HL-60 (cell line): ENCODE results near the gene BMERB1.
"Not testable (repeated sequence)": the region's sequence is repeated elsewhere in the genome, so short reads cannot be mapped to it uniquely, and the experiment has no call there.

Experiments
- CTCF ChIP-seq: IDR thresholded peaks from one replicate; pipeline ENCODE4 v1.5.1; 2011; ENCODE audit warnings: low read length, control low read depth, inconsistent platforms; ENCODE audit not compliant: insufficient read depth
- GABPA ChIP-seq: IDR thresholded peaks from 2 replicates; pipeline ENCODE4 v1.6.1; 2012; ENCODE audit warnings: low read depth
- POLR2AphosphoS5 ChIP-seq: IDR thresholded peaks from 2 replicates; pipeline ENCODE4 v1.6.1; 2012; ENCODE audit warnings: low read depth
- REST ChIP-seq: IDR thresholded peaks from 2 replicates; pipeline ENCODE4 v1.6.1; 2012; ENCODE audit warnings: low read depth; ENCODE audit not compliant: insufficient replicate concordance

GRCh38 chr16:15409476-15409875 lies 24.9 kb upstream of the BMERB1 start:
- TF ChIP-seq CTCF, POLR2AphosphoS5, REST, GABPA: not testable (repeated sequence)
